Mesodermal cell (in vitro differentiated cells): ENCODE results near the gene PTPRQ.

Source experiments
- H3K27ac ChIP-seq: 2 replicates; pipeline ENCODE4 v1.7.0; 2013; ENCODE audit warnings: mild to moderate bottlenecking, low read depth, low read length, moderate library complexity; ENCODE audit not compliant: severe bottlenecking
- H3K36me3 ChIP-seq: 2 replicates; pipeline ENCODE4 v1.7.1; 2013; ENCODE audit warnings: mild to moderate bottlenecking, low read length, moderate library complexity; ENCODE audit not compliant: control insufficient read depth, insufficient read depth
- H3K4me1 ChIP-seq: one replicate; pipeline ENCODE4 v1.7.1; 2013; ENCODE audit warnings: mild to moderate bottlenecking, low read length; ENCODE audit not compliant: insufficient read depth, control insufficient read depth, poor library complexity, severe bottlenecking
- H3K4me3 ChIP-seq: 2 replicates; pipeline ENCODE4 v1.7.0; 2013; ENCODE audit warnings: low read length, control low read depth, mild to moderate bottlenecking; ENCODE audit not compliant: insufficient read depth, poor library complexity, severe bottlenecking; ENCODE audit errors: extremely low read depth
- H3K9me3 ChIP-seq: 2 replicates; pipeline ENCODE4 v1.7.1; 2013; ENCODE audit warnings: mild to moderate bottlenecking, low read length, moderate library complexity; ENCODE audit not compliant: control insufficient read depth
- WGBS, 2 experiments: methylation state at CpG; one replicate each; pipeline ENCODE4 v1.1.5; 2013; ENCODE audit warnings: missing lambda C conversion rate in 2 of 2; ENCODE audit not compliant: insufficient coverage in 2 of 2; 5-methylcytosine and 5-hydroxymethylcytosine counted together

PTPRQ gene

GRCh38 chr12:80679346-80680131 lies 235.5 kb downstream of the PTPRQ start:
- no CpG with 5 or more reads among the region's 3 CpGs for WGBS, 2 experiments
- Histone ChIP-seq H3K27ac (no peak overlapping the region), H3K36me3 (no peaks in the 10 kb centered on the region), H3K4me3 (no peak overlapping the region), H3K9me3 (no peaks in the 10 kb centered on the region), H3K4me1 (no peaks in the 10 kb centered on the region)

DNA sequence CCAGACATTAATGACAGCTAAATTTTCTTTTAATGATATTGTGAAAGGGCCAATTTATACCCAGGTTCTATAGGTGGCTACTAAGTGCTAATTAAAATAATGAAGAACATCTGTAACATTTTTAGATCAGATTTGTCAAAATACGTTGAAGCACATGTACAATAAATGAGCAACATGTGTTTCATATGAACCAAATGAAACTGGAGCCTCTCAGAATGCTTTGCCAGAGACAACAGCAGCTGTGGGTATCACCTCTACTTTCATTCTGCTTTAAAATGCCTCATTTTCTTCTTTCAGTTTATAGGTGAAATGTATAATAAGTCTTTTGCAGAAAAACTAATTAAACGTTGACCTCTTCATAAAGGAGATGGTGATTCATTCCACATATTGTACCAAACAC lies 237.3 kb downstream of the PTPRQ start:
- Histone ChIP-seq H3K27ac (no peak overlapping the region), H3K9me3 (no peaks in the 10 kb centered on the region), H3K36me3 (no peaks in the 10 kb centered on the region), H3K4me1 (no peaks in the 10 kb centered on the region), H3K4me3 (no peak overlapping the region)
- WGBS, 2 experiments: 86% methylated on average over 1 of the region's 2 CpGs; no CpG with 5 or more reads in 1 of the 2 experiments

GRCh38 chr12:80681786-80682185 lies 237.8 kb downstream of the PTPRQ start:
- Histone ChIP-seq H3K4me1 (no peaks in the 10 kb centered on the region), H3K9me3 (no peaks in the 10 kb centered on the region), H3K27ac (no peak overlapping the region), H3K36me3 (no peaks in the 10 kb centered on the region), H3K4me3 (no peak overlapping the region)
- 71% methylated on average over 1 of the region's 3 CpGs; no CpG with 5 or more reads in 1 of the 2 experiments for WGBS, 2 experiments

- Histone ChIP-seq H3K4me3 (no peak overlapping the region), H3K27ac (no peak overlapping the region), H3K36me3 (no peaks in the 10 kb centered on the region), H3K9me3 (no peaks in the 10 kb centered on the region), H3K4me1 (no peaks in the 10 kb centered on the region)
- WGBS, 2 experiments: 31 to 39% methylated on average over 4 to 5 of the region's 7 CpGs
Measured at GRCh38 chr12:80684077-80684495, 240.1 kb downstream of the PTPRQ start.

- no peaks in the 10 kb centered on the region for H3K4me1 ChIP-seq
- no peaks in the 10 kb centered on the region for H3K9me3 ChIP-seq
- H3K36me3 ChIP-seq: no peaks in the 10 kb centered on the region
- no peak overlapping the region for H3K27ac ChIP-seq
- H3K4me3 ChIP-seq: no peak overlapping the region
- WGBS, 2 experiments: no CpG with 5 or more reads among the region's 1 CpG
Measured at GRCh38 chr12:80690090-80690489, 246.1 kb downstream of the PTPRQ start.

DNA sequence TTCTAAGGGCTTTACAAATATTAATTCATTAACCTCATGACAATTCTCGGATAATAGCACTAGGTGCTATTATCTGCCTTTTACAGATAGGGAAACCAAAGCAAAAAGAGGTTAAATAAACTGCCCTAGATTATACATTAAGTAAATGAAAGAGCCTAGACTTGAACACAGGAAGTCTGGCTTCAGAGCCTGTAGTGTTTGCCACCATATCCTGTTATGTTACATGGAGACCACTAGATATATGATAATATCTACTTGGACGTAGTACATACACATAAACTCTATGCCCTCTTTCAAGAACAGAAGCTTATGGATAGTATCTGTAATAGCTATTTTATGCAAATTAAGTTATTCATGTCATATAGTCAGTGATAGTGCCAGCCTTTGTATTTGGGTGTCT lies 246.5 kb downstream of the PTPRQ start:
- WGBS, 2 experiments: no CpG with 5 or more reads among the region's 2 CpGs
- Histone ChIP-seq H3K36me3 (no peaks in the 10 kb centered on the region), H3K27ac (no peak overlapping the region), H3K9me3 (no peaks in the 10 kb centered on the region), H3K4me1 (no peaks in the 10 kb centered on the region), H3K4me3 (no peak overlapping the region)

- Histone ChIP-seq H3K4me3 (no peak overlapping the region), H3K36me3 (no peaks in the 10 kb centered on the region), H3K27ac (no peak overlapping the region), H3K4me1 (no peaks in the 10 kb centered on the region), H3K9me3 (no peaks in the 10 kb centered on the region)
- no CpG with 5 or more reads among the region's 1 CpG for whole genome bisulfite sequencing, 2 experiments
Measured at GRCh38 chr12:80692114-80692513, 248.1 kb downstream of the PTPRQ start.

DNA sequence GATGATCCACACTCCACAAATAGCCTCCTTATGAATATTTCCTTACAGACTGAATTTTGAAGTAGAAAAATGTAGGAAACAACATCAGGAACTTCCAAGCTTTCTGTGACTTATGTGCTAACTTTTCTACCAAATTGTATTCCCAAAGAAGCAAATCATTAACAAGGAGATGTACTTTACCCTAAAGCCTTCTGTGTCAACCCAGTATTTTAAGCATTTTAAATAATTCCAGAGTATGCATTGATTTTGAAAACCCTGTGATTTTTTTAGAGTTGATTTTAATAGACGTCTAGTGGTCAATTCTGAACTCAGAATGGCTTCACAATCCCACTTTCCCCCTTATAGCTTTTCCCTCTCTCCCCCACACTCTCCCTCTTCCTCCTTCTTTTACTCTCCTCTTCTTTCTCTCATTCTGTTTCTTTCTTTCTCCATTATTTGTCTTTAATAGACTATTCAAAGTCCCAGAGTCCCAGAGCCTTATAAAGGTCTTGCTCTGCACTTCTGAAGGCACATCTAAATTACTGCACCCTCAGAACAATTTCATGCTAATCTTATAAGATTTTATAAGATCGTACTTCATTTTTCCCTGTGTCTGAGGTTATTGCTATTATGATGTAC lies 253.3 kb downstream of the PTPRQ start:
- WGBS, 2 experiments: no CpG with 5 or more reads among the region's 2 CpGs
- no peaks in the 10 kb centered on the region for H3K4me1 ChIP-seq
- H3K9me3 ChIP-seq: no peaks in the 10 kb centered on the region
- no peak overlapping the region for H3K4me3 ChIP-seq
- no peaks in the 10 kb centered on the region for H3K36me3 ChIP-seq
- H3K27ac ChIP-seq: no peak overlapping the region

DNA sequence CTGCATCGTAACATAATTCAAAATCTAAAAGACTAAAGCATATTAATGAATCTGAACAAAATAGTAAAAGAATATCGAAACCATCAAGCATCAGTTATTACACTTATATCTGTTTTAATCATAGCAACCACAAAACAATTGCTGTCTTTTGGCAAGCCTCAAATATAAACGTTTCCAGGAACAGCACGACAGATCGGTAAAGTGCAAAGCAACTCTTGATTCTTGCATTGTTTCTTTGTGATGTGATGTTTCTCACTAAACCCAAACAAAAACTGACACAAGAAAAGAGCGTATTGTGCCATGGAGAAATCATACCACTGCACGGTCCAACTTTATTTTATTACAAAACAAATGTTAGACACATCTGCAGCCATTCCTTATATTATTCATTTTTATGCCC lies 254.2 kb downstream of the PTPRQ start:
- no peaks in the 10 kb centered on the region for H3K9me3 ChIP-seq
- no peaks in the 10 kb centered on the region for H3K4me1 ChIP-seq
- 80% methylated on average over 2 to 3 of the region's 7 CpGs for WGBS, 2 experiments
- H3K36me3 ChIP-seq: no peaks in the 10 kb centered on the region
- no peak overlapping the region for H3K27ac ChIP-seq
- H3K4me3 ChIP-seq: no peak overlapping the region

GRCh38 chr12:80698847-80699542 lies 255.0 kb downstream of the PTPRQ start:
- no peak overlapping the region for H3K27ac ChIP-seq
- no peaks in the 10 kb centered on the region for H3K36me3 ChIP-seq
- no peaks in the 10 kb centered on the region for H3K4me1 ChIP-seq
- no peaks in the 10 kb centered on the region for H3K9me3 ChIP-seq
- WGBS, 2 experiments: 81 to 84% methylated on average over 5 to 7 of the region's 7 CpGs
- H3K4me3 ChIP-seq: no peak overlapping the region
